Cerebellar cortex (tissue), 1 donor: ENCODE results near the gene EFS.

Experiments
- DNase-seq: peaks from one replicate; pipeline ENCODE4 v3.0.0-alpha.2; 2015; ENCODE audit warnings: low spot score

Gene EFS

DNA sequence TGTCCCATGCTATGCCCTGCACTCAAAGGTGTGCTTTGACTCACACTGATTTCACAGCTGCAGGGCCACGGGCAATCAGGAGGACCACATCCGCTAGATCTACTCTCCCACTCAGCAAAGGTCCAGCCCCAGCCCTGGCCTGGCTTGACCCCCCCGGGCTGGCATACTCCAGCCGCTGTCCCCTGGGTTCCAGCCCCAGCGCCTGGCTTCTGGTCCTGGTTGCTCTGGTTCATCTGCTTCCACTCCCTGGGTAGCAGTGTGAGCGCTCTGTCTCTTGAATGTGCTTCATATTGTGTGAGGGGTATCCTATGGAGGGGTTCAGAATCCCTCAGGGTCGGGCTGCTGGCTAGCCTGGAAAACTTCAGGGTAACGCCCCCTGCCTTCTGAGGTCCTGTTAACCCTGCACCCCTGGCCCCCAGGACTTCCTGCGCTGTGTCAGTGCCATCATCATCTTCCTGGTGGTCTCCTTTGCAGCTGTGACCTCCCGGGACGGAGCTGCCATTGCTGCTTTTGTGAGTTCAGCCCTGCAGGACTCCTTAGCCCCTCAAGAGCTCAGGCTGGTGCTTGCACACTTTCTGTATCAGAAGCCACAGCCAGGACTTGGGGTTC is 13.7 kb upstream of the EFS start:
- no peak for DNase-seq

DNA sequence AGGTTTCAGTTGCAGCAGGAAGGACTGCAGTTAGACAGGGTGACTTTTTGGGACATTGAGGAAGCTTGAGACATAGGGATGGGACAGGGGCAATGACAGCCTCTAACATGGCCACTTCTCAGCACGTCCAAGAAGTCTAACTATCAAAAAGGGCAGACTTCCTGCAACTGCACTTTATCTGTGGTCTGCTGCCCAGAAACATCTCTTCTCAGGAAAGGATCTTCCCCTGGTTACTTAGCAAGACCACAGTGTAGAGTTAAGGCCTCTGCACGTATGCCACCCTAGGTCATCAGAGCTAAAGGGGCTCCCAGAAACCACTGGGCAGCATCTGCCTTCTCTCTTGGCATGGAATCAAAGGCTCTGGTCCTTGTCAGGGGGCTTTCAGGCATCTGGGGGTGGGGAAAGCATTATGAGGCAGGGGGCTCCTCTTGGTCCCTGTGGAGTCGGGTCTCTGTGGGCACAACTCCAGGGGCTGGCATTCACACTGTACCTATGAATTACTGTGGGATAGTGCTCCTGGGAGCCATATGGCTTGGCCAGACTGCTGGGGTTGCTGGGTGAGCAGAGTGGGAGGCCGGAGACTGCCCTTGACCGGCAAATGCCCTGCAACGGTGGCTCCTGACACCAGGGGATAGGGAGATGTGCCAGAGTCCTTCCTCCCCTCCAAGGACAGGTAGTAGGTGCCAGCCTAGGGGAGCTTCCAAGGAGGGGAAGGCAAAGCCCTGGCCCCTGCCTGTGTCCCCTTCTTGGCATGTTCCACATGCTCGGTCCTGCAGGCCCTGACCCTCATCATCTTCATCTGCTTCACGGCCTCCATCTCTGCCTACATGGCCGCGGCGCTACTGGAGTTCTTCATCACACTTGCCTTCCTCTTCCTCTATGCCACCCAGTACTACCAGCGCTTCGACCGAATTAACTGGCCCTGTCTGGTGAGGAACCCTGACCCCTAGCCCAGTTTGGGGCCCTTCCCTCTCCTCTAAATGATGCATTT is 12.9 kb upstream of the EFS start:
- no peak for DNase-seq

DNA sequence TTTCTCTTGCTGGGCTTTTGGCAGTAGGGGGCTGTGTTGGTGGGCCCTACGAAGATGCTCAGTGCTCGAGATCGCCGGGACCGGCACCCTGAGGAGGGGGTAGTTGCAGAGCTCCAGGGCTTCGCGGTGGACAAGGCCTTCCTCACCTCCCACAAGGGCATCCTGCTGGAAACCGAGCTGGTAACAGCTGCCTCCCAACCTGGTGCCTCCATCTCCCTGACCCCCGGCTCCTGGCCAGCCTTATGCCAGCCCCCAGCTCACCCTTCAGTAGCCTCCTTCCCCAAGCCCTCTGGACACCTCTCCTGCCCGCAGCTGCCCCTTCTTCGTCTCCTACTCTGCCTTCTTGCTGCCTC is 12.2 kb upstream of the EFS start:
- no peak for DNase-seq

DNA sequence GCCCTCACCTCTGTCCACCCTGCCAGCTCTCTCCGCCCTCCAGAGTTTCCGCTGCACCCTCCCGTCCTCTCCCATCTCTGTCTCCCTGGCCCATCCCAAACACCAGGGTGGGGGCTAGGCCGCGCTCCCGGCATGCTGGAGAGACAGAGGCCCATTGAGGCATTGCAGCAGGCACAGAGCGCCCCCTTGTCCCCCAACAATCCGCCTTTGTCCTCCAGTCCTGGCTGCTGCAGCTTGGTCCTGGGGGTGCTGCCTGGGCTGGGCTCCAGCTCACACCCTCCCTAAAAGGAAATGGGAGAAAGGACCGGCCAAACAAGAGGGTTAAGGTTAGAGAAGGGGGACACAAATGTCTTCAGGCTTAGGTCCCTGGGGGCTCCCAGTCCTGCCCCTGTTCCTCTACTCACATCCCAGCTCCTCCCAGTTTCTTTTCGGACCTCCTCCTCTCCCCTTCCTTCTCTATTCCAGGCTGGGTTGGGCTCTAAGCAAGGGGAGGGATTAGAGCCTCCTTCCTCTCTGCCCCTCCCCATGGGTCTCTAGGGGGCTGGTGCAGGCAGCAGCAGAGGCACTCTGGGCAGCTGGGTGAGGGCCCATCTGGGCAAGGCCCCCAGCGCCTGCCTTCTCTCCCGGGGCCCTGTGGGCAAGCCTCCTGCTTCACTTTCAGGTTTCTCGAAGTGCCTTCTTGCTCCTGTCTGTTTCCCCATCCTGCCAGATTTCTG is 11.7 kb upstream of the EFS start, which contains the start of gene CMTM5:
CMTM5 (plus strand) TSS at position 565 of the 716 bp plus-strand sequence. CDS start 206 bp downstream, outside the sequence.
- peak; percentile 30 for DNase-seq

DNA sequence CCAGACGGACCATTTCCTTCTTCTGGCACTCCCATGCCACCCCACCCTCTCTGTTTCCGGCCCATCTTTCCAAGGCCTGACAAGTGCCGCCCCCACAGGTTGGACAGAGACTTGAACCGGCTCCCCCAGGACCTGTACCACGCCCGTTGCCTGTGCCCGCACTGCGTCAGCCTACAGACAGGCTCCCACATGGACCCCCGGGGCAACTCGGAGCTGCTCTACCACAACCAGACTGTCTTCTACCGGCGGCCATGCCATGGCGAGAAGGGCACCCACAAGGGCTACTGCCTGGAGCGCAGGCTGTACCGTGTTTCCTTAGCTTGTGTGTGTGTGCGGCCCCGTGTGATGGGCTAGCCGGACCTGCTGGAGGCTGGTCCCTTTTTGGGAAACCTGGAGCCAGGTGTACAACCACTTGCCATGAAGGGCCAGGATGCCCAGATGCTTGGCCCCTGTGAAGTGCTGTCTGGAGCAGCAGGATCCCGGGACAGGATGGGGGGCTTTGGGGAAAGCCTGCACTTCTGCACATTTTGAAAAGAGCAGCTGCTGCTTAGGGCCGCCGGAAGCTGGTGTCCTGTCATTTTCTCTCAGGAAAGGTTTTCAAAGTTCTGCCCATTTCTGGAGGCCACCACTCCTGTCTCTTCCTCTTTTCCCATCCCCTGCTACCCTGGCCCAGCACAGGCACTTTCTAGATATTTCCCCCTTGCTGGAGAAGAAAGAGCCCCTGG is 10.7 kb upstream of the EFS start:
- no peak for DNase-seq

DNA sequence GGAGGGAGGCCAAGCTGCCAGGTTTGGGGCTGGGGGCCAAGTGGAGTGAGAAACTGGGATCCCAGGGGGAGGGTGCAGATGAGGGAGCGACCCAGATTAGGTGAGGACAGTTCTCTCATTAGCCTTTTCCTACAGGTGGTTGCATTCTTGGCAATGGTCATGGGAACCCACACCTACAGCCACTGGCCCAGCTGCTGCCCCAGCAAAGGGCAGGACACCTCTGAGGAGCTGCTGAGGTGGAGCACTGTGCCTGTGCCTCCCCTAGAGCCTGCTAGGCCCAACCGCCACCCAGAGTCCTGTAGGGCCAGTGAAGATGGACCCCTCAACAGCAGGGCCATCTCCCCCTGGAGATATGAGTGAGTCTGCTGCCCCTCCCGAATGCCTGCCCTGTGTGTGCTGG is 8.1 kb upstream of the EFS start:
- no peak for DNase-seq

DNA sequence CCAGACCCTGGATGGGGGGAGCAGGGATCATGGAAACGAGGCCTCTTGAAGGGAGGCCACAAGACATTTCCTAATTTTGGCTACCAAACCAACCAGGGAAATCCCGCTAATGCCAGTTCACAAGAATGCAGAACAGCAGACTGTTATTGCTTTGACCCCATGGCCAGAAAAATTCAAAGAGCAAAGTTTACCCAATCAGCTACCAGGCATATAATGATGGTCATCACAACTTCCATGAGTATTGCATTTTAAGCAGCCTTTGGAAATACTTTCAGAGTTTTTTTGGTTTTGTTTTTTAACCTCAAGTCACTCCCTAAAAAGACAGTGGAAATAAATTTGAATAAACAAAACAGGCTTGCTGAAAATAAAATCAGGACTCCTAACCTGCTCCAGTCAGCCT is 7.5 kb upstream of the EFS start, which contains the start of gene IL25:
IL25 (plus strand) TSS at position 301 of the 400 bp plus-strand sequence.
- DNase-seq: no peak

DNA sequence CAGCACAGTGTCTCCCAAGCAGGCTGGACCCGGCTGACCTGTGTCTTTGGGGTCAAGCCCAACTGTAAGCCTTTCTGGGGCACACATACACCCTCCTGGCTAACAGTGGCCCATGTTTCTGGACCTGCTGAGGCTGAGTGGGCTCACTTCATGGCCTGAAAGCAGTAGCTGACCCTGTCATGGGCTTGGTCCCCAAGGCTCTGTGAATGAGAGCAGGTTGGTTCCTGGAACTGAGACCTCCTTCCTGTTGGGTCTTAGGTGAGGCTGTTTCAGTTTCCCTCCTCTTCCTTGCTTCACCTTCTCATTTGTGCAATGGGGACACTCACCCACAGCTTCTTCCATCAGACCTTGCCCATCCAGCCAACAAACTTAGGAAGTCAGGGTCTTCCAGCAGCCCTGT is 6.9 kb upstream of the EFS start:
- DNase-seq: no peak

DNA sequence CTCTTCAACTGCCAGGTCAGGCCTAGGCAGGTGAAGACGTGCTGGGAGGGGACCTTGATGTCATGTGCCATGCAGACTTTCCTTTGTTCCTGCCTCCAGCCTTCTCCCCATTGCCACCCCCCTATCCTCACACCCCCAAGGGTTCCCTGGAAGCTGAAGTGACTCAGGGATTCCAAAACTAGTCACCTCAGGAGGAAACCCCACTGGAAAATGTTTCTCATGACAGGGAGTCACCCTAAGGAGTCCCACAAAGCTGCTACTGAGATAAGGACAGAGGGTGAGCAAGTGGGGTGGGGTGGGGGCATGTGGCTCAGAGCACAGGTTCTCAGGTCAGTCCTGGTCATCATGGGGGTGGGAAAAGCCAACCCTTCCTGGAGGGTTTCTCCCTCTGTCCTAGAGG is 5.2 kb upstream of the EFS start:
- no peak for DNase-seq

DNA sequence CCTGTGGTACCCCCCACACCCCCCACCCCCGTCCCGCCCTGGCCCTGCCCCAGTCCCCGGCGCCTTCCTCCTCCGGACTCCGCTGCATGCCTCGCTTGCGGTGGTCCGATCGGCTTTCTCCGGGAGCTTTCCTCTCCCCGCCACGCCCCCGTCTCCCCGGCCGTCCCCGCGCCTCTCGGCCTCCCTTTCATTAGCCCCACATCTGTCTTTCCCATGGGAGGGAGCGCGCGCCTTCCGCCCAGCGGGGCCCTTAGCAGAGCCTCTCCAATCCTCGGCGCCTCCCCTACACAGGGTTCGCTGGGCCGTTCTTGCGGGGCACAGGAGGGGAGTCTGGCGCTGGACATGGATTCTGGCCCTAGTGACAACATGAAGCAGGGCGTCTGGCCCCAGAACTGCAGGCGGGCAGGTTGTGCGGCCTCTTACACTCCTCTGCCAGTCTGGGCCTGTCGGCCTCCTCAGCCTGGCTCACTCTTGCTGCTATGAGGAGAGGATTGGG is 1.5 kb upstream of the EFS start:
- DNase-seq: peak; percentile 22

DNA sequence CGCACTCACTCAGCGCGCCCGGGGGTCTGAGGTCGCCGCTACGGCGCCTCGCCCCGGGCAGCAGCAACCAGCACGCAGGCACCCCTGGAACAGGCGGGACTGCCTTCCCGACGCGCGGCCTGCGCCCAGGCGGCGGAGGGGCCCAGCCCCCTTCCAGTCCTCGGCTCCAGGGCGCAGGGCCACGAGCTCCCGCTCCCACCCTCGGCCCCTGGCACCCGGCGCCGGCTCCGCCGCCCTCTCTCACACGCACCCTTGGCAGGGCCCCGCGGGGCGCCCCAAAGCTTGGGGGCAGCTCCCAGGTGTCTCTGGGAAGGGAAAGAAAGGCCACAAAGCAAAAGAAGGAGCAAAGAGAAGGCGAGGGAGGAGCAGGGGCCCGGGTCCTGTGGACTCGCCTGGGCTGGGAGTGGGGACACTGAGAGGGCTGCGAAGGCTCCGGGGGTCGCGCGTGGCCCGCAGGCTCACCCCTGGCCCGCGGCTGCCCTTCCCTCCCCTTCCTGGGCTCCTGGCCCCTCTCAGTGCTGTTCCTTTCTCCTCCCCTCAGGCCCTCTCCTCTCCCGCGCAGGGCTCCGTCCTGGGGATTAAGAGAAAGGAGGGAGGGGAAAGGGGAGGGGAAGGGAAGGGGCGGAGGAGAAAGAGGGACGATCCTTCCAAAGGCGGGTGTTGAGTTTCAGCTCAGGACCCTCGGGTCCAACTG is 907 bp upstream of the EFS start:
- DNase-seq: peak; percentile 30

DNA sequence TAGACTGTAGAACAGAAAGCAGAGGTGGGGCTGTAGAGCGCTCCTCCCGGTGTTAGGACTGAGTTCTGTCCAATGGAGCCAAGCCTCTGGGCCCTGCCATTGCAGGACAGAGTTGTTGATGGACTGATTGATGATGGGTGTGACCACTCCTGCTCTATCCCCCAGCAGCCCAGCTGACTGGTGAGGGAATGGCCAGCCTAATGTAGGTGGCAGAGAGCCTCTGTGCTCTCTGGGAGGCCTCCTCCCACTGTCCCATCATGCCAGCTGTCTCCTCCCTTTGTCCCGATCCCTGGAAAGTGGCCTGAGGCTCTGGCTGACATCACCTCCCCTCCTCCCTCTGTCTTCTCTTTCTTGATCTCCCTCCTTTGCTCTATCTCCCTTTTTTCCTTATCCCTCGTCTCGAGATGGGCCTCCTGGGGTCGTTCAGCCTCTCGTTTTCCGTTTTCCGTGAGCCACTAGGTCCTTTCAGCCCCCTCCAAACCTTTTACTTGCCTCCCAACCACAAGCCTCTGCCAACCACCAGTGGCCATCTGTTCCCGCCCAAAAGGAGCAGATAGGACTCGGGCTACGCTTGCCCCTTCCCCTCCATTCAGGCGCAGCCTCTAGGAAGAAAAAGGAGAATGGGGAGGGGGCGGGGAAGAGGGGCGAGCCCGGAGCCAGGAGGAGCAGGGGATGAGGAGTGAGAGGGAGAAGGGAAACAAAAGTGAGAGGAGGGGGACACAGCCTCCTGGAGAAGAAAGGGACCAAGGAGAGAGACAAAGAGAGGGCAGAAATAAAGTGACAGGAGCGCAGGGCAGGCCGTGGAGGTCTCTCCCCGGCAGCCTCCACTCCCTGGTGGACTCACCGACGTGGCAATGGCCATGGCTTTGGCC is 572 bp downstream of the EFS start:
- DNase-seq: peak; percentile 51

DNA sequence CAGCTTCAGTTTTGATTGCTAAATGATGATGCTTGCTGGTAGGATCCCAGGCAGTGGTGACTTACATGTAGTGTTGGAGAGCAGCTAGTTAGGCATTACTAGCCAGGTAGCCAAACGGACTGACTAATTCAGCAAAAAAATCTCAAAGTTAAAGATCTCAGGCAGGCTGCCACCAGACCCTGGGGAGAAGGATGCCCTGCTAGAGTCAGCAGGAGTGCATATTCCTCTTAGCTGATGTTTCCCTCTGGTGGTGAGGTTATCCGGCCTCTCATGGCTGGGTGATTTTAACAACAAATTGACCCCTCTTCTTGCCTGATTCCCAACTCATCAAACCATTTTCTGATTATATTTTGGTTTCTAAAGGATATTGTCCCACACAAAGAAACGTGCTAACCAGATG is 2.8 kb downstream of the EFS start:
- no peak for DNase-seq

DNA sequence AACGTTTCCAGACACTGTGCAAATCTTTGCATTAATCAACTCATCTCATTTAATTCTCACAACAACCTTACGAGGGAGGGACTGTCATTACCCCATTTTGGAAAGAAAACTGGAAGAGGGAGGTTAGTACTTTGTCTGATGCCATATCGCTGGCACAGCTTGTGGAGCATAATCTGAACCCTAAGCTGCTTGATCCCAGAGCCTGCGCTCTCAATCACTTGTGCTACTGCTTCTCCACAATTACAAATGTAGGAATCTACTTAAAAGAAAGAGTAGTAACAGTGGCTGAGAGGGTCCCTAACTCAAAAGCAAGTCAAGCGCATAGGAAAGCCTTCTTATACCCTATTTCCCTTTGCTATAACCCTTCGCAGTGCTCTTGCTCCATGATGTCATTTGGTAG is 3.2 kb downstream of the EFS start:
- DNase-seq: no peak

DNA sequence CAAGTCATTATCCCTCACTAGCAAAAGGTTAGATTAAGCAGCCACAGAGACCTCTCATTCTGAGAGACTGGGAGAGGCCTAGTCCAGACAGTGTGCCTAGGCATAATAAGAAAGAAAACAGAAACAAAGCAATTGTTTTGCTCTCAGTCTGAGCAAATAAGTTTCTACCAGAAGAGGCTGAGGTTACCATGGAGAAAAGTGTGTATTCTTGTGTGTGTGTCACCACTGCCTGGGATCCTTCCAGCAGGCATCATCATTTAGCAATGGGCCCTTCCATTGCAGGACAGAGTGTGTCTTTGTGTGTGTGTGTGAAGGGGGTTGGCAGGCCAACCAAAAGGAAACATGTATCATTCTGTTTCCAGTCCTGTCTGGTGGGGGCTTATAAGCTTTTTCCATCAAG is 3.7 kb downstream of the EFS start:
- no peak for DNase-seq

DNA sequence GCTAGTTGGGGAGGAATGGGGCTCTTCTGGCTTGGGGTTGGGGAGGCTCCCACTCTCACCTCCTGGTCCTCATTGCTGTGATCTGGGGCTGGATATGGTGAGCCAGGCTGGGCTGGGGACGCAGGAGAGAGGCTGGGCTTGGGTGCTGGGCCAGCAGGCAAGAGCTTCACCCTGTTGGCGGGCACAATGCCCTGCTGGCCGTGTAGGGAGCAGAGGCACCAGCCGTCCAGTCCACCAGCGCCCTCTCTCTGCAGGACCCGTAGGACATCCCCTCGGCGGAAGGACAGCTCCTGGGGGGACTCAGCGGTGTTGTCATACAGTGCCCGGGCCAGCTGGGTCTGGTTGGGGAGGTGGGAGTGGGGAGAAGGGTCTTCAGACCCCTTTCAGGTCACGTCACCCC is 4.5 kb downstream of the EFS start:
- no peak for DNase-seq

DNA sequence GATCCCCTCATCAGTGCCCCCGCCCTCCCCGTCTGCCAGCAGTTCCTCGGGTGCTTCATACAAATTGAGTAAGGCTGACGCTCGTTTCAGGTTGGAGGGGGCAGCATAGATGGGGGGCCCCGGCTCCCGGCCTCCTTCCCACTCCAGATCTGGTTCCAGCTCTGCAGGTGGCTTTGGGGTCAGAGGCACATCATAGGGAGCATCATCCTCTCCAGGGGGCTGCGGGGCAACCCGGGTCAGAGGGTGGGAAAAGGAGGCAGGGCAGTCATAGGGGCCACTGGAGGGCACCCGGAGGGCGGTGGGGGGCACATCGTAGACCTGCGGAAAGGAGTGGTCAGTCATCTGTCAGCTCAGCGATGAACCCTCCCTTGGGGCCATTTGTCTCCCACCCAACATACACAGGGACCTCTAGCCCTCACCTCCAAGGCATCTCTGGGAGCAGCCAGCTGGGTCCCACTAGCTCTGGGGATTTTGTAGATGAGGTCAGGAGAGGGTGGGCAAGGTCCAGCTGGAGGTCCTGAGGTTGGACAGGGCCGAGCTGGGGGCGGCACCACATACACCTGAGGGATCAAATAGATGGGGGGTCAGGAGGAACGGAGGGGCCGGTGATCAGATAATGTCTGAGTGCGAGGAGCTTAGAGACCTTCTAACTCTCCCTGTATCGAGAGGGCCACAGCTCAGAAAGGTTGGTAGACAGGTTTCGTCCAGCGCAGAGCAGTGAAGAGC is 5.1 kb downstream of the EFS start:
- no peak for DNase-seq

DNA sequence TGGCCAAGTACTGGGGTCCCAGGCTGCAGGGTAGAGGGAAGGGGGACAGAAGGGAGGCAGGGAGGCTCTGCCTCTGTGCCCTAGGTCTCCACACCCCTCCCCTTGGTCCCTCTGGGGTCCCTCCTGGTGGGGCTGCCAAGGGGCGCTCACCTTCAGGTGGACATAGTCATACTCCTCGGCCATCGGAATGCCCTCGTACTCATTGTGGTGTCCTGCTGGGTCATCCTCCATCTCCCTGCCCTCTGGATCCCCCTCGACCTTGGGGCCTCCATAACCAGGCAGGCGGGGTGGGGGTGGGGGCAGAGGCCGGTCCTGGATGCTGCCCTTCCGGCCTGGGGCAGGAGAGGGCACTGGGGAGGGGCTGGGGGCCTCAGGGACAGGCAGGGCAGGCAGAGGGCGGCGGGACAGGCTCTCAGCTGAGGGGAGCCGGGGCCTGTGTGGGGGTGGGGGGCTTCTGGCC is 5.8 kb downstream of the EFS start:
- DNase-seq: no peak

DNA sequence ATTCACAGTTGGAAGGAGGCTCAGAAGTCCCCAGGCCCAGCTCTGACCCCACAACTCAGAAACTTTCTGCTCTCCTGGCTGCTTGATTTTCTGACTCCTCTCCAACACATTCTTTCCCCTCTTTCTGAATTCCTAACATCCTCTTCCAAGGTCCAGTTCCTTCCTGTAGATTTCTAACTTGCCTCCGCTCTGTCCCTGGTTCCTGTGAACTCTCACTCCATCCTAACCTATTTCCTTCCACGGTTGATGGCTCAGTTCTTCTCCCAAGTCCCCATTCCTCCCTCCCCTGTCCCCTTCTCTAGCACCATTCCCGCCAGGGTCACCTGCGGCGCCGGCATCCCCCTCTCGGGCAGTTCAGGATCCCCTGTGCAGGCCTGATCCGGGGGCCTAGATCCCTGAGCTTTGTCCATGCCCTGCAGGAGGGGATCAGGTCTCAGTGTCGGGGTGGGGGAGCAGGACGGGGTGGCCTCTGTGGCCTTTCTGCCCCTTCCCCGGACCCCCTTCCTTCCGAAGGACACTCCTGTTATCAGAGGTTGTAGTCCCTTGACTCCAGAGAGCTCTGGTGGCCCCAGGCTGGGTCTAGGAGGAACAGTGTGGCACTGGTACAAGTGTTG is 6.3 kb downstream of the EFS start:
- no peak for DNase-seq
